ENCODE results near the gene WDFY4.

The WDFY4 gene

DNA sequence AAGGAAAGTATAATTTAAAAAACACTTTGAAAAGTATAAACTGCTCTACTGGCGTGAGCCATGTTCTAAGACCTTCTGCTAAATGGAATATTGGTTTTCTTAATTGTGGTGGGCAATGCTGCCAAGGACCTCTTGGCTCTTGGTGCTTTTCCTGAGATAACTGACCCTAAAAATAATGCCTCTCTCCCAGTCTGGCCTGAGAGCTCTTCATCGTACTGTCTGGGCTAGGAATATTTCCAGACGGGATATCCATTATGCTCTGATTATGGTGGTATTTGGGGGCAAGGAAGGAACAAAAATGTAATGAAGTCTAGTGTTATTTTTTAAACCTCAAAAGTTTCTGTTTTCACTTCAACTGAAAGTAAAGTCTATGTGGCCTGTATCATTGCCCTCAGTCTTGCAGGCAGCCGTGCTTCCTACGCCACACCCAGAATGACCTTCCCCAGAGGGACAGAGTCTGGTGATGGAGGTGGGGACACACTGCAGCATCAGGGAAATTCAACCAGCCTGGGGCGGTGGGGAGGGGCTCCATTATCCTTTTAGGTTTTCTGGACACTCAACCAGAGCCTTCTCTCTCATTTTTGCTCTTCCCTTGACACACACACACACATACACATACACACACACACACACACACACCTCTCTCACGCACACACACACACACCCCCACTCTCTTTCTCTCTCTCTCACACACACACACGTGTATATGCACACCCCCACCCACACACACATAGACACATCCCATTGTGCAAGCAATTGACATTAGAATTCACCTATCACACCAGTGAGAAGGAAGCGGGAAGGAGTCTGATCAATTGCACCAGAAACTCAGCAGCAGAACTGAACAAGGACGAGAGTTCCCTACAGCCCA lies 155.4 kb downstream of the WDFY4 start:
- H3K4me3 ChIP-seq (ENCODE audit: low read length) = no peak overlapping the region
- TF ChIP-seq, protein P1, sequence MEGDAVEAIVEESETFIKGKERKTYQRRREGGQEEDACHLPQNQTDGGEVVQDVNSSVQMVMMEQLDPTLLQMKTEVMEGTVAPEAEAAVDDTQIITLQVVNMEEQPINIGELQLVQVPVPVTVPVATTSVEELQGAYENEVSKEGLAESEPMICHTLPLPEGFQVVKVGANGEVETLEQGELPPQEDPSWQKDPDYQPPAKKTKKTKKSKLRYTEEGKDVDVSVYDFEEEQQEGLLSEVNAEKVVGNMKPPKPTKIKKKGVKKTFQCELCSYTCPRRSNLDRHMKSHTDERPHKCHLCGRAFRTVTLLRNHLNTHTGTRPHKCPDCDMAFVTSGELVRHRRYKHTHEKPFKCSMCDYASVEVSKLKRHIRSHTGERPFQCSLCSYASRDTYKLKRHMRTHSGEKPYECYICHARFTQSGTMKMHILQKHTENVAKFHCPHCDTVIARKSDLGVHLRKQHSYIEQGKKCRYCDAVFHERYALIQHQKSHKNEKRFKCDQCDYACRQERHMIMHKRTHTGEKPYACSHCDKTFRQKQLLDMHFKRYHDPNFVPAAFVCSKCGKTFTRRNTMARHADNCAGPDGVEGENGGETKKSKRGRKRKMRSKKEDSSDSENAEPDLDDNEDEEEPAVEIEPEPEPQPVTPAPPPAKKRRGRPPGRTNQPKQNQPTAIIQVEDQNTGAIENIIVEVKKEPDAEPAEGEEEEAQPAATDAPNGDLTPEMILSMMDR (conservative IDR thresholded peaks at IDR 0.05; ENCODE audit: low read depth, low read length) = no peak
- no peak for DNase-seq (ENCODE audit: low read depth)

DNA sequence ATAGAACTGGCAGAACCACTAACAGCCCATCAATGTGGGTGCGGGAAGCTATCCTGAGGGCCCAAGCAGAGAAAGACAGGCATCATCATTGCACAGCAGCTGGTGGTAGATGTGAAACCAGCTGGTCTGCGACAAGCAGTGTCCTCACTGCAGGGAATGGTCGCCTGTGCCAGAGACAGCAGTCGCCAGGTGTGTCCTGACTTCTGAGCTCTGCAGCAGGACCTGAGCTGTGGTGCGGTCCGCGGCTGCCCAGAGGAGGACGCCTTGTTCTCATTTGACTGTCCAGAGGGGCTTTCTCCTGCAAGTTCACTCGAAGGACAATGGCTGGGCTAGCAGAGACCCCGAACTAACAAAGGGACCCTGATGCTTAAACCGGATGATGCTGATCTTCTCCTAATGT lies 157.6 kb downstream of the WDFY4 start:
- no peak overlapping the region for H3K4me3 ChIP-seq (ENCODE audit: low read length)
- TF ChIP-seq, protein P1 (conservative IDR thresholded peaks at IDR 0.05; ENCODE audit: low read depth, low read length) = no peak
- DNase-seq (ENCODE audit: low read depth) = no peak

DNA sequence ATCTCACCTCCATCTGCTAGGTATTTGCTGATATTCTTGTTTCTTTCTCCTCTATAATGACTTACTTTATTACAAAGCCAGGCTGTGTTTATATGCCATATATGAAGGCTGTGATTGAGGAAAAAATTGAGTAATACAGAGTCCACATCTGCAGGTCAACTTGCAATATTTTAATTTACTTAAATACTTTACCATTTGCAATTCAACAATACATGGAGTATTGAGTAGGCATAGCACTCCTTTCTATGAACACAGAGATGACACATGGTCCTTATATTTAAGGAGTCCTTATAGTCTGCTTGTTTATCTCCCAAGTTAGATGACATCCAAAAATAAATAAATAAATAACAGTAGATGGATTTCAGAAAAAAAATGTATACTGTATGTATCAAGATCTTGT lies 158.5 kb downstream of the WDFY4 start:
- TF ChIP-seq, protein P1 (conservative IDR thresholded peaks at IDR 0.05; ENCODE audit: low read depth, low read length) = no peak
- H3K4me3 ChIP-seq (ENCODE audit: low read length) = no peak overlapping the region
- no peak for DNase-seq (ENCODE audit: low read depth)

DNA sequence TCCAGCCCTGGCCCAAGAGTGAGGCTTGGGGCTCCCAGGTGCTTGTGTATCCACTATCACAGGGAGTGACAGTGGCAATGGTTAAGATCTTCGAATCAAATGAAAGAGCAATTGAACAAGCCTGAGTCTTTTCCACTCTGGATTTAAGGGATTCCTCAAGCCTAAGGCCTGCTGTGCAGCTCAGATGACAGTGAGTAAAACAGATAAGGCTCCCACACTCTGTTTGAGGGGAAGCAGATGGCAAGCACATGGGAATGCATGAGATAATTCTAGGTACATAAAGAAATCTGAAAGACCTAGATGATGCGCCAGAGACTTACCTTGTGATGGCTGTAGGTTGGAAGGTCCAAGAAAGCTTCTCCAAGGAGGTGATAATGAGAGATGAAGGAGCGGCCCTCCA lies 159.9 kb downstream of the WDFY4 start:
- no peak overlapping the region for H3K4me3 ChIP-seq (ENCODE audit: low read length)
- TF ChIP-seq, protein P1 (conservative IDR thresholded peaks at IDR 0.05; ENCODE audit: low read depth, low read length) = no peak
- DNase-seq (ENCODE audit: low read depth) = no peak

DNA sequence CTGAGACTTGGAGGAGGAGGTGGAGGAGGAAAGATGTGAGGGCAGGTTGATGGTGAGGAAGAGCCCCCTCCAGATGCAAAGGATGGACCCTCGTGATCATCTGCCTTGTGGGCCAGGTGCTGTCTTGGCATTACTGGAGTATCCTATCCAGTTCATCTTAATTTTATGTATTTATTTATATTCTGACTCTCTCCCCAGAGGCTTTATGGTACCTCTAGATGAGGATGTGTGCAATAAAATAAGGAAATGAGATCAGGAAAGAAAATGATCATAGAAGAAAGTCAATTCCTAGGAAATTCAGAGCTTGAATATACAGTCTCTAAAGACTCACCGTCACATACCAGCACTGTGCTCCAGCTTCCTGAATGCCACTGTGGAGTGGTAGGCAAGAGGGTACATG lies 160.8 kb downstream of the WDFY4 start:
- no peak for DNase-seq (ENCODE audit: low read depth)
- TF ChIP-seq, protein P1 (conservative IDR thresholded peaks at IDR 0.05; ENCODE audit: low read depth, low read length) = no peak
- no peak overlapping the region for H3K4me3 ChIP-seq (ENCODE audit: low read length)

DNA sequence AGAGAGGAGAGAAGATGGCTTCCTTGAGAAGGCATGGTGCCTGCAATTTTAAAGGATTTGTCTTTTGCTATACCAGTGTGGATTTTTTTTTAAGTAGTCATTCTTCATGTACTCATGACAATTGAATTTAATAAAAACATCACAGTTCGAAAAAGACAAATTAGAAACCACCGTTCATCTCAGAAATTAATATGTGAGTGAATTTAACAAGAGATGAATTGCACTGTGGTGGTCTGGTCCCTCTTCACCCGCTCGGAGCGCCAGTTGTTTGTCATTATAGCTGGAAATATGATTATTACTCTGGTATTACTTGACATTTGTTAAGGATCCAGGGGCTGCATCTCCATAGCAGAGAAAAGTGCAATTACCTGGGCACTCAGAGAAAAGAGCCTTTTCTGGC lies 163.0 kb downstream of the WDFY4 start:
- no peak overlapping the region for H3K4me3 ChIP-seq (ENCODE audit: low read length)
- TF ChIP-seq, protein P1 (conservative IDR thresholded peaks at IDR 0.05; ENCODE audit: low read depth, low read length) = no peak
- no peak for DNase-seq (ENCODE audit: low read depth)

DNA sequence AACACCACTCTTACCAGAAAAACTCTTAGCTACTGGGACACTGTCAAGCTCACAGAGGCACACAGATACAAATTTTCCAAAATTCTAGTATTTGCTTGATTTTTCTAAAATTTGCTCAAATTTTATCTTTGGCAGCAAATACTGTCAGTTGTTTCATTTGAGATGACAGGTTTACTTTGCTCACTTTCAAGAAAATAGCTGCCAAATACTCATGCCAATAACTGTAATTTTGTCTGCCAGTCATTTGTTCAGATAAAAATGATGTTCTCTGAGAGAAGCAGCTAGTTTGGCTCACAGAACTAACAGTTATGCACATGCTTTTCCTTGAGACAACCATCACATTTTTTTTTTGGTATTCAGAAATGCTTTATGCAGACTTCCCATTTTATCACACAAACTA lies 172.2 kb downstream of the WDFY4 start:
- no peak overlapping the region for H3K4me3 ChIP-seq (ENCODE audit: low read length)
- no peak for DNase-seq (ENCODE audit: low read depth)
- TF ChIP-seq, protein P1 (conservative IDR thresholded peaks at IDR 0.05; ENCODE audit: low read depth, low read length) = no peak

Data from retinal pigment epithelial cell (primary cell).